Stimulated activated CD4-positive, alpha-beta T cell treated with anti-CD3 and anti-CD28 coated beads, Interleukin-12 subunit alpha, Interleukin-12 subunit beta, amount 100 ng/mL, for 4 hours (primary cell): ENCODE data around the gene F8.
"Not testable (repeated sequence)": the region's sequence is repeated elsewhere in the genome, so short reads cannot be mapped to it uniquely, and the experiment has no call there.

Experiments used
- DNase-seq: peaks from one replicate; pipeline ENCODE4 v3.0.0-alpha.2; 2020

Gene F8

DNA sequence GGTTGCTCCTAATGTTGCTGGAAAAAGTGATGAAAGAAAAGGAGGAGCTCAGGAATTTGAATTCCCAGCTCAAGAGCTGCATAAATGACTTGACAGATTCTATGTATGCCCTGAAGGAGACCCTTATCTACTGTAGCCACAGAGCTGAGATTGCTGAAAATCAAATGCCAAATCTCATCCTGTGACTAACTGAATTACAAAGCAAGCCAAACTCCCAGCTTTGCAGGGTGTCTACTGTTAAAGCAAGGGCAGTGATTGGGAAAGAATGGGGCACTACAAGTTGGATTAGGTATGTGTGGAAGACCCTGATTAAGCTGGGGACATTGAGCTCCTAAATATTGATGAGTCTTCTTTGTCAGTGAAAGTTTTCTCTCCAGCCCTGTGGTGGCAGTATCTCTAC is 167.3 kb downstream of the F8 start:
- DNase-seq: no peak

DNA sequence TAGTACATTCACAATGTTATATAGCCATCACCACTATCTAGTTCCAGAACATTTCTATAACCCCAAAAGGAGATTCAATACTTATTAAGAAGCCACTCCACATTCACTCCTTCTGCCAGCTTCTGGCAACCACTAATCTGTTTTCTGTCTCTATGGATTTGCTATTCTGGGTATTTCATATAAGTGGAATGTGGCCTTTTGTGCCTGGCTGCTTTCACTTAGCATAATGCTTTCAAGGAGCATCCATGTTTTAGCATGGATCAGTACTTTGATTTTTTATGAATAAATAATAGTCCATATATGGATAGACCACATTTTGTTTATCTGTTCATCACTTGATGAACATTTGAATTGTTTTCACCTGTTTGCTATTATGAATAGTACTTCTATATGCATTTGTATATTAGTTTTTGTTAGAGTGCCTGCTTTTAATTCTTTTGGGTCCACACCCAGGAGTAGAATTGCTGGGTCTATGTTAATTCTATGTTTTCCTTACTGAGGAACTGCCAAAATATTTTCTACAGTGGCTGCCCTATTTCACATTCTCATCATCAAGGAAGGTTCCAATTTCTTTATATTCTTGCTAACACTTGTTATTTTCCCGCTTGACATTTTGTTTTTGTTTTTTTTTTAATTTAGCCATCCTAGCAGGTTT is 171.4 kb downstream of the F8 start:
- DNase-seq: no peak

DNA sequence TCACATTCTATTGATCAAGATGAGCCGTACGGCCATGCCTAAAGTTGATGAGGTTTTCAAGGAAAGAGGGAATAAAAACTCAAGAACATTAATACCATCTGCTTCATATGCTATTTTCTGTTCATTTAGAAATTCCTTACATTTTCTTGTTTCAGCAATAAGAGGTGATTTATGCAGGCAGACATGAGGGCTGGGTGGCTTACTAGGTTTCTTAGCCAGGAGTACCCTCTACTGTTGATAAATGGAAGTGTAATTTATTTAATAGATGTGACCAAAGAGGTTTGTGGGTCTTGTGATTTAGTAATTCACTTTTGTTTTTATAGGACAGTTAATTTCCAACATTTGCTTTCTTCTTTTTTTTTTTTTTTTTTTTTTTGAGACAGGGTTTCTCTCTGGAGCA is 181.7 kb downstream of the F8 start:
- DNase-seq: no peak

DNA sequence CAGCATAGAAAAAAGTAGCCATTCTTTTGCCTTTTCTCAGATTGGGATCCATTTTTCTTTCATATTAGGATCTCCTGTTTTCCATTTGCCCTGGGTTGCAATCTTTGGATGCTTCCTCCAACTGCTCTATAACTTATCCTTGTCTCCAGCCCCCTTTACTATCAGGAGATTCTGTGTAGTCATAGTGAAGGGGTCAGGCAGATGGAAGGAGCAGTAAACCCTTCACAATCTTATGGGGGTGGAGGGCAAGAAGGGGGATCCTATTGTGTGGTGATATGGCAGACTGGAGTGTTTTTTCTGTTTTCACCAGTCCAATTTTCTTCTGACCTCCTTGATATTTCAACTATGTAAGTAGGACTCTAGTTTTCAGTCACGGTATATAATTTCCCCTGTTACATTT is 186.4 kb downstream of the F8 start:
- no peak for DNase-seq

DNA sequence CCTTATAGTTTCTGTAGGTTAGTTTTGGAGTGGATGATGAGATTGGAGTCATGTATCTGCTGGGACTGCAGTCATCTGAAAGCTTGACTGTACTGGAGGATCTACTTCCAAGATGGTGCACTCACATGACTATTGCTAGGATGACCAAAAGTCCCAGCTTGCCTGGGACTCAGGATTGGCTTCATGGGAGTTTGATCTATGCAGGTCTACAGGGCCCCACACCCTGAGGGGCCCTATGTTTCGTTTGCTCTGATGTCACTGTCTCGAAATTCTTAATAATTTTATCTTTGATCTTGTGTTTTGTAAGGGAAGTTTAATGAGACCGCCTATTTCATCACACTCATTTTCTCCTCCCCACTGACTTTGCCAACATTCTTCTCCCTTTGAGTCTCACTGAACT is 188.0 kb downstream of the F8 start, which contains the start of gene SMIM9:
TSS of gene SMIM9 (minus strand) at position 101 of the 400 bp plus-strand sequence. CDS start 3,806 bp downstream, outside the sequence.
- DNase-seq: no peak

DNA sequence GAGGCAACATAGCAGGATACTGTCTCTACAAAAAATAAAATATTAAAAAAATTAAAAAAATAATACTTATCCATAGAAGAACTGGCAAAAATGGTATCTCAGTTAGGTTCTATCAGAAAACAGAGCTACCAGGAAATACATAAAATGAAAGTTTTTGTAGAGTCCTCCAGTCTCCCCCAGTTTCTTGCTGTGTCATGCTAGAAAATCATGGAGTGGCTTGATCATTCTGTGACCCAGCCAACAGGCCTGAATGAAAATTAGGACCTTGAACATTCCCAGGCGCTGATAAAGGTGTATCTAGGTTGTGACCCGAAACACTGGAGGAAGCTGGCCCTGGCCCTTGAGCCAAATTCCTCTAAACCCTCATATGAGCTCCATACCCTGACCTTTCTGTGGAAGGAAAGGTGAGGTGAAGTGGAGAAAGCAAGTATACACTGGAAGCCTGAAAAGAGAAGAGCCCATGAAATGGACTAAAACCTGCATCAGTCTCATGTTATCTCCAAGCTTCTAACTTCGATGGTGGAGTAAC is 188.7 kb downstream of the F8 start:
- no peak for DNase-seq

DNA sequence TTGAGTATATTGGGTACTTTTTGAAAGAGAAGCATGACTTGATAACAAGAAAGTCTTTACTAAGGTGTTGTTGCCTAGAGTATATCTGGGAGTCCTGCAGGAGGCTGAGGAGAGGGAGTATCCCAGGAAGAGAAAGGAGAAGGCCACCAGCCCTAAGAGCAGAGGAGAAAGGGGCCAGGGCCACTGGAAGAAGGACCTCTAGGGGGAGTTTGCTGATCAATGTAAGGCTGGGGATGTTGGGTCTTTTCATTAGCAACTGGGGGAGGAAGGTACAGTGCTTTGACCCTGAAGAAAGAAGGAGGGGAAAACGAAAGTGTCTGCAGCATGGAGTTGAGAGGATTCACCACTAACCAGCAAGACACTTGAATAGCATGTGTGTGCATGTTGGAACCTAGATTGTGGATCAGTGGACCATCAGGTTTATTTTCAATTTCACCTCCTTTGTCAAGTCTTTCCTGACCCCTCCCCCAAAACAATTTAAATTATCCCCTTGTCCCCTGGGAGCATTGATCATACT is 192.5 kb downstream of the F8 start:
- DNase-seq: no peak

DNA sequence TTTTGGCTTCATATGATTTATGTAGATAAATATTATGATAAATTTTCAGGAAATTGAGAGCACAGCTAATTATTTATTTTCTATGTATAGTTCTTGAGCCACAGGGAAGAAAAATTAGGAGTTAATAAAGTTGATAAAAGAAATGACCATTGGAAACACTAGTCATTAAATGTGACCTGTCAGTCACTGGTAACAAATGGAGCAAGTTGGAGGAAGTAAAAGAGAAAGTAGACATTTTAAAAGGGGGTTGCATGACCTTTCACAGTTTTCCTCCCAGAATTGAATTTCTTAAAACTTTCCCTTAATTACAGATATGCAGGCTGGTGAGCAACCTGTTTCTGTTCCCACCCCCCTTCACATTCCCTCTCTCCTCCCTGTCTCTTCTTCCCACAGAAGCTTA is 193.4 kb downstream of the F8 start:
- no peak for DNase-seq

DNA sequence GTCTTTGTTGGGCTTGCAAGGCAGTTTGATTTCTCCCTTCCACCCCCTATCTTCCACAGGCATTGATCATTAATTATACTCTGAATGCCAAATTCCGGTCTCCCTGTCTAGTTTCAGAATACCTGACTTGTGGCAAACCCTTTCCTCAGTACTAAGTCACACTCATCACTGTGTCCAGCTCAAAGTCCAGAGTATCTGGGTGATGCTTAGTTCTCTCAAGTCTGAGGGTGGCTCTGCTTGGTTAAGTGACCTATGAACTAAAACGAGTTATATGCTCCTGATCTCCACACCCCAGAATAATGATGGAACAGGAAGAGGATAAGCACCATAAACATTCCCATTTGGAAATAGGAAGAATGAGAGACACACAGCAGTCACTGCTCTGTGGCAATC is 194.5 kb downstream of the F8 start:
- DNase-seq: no peak

DNA sequence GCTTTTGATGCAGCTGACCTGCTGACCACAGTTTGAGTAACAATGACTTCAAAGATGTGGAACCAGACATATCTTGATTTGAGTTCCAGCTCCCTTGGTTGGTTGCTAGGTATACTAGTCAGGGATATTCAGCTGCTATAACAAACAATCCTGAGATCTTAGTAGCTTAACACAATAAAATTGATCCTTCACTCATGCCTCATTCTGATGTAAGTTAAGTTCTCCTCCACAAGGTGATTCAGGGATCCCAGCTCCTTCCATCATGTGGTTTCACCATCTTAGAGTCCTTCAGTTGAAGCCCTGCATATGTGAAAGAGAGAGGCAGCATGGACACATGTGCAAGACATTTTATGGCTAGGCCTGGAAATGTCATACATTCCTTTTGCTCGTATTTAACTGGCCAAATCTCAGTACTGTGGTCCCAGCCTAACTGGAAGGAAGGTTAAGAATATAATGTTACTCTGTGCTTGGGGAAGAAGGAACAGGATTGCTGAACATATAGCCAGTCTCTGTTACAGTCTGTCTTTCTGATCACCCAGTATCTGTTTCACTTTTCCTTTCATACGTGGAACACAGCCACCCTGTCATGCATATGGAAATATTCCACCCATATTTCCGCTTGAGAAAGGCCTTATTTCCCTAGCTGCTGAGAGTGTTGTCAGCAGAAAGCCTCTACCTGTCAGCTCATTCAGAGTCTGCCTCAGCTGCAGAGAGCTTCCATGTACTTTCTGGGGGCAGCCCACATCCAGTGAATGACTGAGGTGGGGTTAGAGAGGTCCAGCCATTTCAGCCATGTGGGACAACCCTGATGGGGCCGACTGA is 195.1 kb downstream of the F8 start:
- no peak for DNase-seq

DNA sequence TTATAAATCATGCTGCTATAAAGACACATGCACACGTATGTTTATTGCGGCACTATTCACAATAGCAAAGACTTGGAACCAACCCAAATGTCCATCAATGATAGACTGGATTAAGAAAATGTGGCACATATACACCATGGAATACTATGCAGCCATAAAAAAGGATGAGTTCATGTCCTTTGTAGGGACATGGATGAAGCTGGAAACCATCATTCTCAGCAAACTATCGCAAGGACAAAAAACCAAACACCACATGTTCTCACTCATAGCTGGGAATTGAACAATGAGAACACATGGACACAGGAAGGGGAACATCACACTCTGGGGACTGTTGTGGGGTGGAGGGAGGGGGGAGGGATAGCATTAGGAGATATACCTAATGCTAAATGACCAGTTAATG is 196.9 kb downstream of the F8 start:
- DNase-seq: not testable (repeated sequence)

DNA sequence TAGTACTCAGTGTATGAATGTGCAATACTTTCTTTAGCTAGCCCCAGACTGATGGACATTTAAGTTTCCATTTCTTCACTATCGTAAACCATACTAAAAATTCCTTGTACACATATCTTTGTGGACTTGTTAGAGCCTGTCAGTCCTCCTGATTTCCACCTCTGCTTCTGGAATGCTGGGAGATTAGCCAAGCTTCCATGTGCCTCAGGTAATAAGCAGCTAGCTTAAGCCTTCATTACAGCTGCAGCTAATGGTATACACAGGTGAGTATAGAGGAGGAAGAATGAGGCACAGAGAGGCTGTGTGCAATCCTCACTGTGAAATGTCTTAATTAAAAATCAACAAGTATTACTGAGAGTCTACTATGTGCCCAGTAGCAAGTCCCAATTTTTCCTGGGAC is 197.9 kb downstream of the F8 start:
- DNase-seq: no peak

DNA sequence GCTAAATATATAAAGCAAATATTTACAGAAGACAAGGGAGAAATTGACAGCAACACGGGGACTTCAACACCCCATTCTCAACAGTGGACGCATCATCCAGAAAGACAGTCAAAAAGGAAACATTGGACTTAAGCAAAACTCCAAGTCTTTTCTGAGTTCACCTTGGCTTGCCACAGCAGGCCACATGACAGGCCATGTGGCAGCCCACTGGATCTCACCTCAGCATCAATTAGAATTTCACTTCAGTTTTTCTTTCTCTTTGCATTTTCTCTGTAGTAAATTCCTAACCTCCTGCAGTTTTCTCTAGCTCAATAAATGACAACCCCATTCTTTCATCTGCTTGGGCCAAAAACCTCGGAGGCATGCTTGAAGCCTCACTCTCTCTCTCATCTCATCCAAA is 200.5 kb downstream of the F8 start:
- DNase-seq: no peak

DNA sequence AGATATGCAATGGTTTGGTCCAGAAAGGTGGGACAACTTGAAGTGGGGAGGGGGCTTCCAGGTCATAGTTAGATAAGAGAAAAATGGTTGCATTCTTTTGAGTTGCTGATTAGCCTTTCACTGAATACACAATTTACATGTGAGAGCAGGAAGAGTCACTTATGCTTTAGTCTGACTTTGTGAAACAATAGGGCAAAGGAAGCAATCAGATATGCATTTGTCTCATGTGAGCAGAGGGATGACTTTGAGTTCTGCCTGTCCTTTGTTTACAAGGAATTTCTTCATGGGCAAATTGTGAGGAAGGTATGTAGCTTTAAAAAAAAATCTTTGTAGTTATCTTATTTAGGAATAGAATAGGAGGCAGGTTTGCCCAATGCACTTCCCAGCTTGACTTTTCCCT is 201.0 kb downstream of the F8 start:
- DNase-seq: no peak

DNA sequence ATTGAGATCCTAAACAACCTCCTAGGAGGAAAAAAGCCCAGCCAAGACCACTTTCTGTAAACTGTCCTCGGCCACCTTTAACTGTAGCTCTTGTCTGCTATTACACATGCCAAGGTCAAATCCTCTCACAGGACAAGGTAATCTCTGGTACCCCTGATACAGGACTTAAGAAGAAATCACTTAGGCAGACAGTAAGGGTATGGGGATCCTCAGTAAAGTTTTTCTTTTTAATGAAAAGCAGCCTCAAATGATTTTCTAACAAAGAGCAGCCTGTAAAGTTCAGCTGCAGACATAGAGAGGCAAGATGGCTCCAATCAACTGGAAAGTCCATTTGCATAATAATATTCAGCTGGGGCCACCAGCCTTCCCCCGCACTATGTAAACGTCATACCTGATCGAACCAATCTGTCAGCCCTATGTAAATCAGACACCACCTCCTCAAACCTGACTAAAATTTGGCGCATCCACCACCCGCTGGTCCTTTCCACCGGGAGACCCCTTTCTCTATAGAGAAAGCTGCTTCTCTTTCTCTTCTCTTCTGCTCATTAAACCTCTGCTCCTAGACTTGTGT is 202.7 kb downstream of the F8 start:
- no peak for DNase-seq

DNA sequence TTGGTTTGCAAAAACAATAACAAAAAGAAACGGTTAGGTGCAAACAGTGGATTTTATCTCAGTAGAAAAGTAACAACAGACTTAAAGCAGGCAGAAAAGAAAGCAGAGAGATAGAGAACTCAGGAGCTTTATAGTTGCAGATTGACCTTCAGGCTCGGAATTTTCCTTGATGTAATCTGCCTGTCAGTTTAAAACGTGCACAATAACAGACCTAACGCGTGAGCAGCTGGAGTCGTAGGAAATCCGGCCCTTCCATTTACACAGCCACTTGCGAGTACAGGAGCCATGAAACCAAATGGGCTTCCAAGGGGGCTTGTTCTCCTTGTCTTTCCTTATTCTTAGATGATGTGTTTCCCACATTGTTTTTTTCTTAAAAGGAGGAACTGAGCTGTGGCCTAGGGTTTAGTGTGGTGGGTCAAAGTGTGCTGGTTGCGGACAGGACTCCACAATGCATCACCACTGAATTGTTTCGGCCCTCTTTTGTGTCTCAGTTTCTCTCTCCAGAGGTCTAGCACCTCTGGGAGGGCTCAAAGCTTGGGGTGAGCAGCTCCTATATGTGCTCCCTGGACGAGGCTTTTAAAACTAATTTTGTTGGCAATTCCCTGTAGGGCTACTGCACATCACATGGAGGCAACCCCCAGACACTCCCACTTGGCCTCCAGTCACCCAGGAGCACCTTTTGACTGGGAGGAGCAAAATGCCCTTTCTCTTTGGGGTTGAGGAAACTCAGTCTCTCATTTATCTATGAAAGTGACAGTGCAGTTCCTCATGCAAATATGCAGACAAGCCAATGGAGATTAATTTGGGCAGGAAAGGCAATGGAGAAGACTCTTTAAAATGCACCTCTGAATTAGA is 203.4 kb downstream of the F8 start:
- DNase-seq: no peak

DNA sequence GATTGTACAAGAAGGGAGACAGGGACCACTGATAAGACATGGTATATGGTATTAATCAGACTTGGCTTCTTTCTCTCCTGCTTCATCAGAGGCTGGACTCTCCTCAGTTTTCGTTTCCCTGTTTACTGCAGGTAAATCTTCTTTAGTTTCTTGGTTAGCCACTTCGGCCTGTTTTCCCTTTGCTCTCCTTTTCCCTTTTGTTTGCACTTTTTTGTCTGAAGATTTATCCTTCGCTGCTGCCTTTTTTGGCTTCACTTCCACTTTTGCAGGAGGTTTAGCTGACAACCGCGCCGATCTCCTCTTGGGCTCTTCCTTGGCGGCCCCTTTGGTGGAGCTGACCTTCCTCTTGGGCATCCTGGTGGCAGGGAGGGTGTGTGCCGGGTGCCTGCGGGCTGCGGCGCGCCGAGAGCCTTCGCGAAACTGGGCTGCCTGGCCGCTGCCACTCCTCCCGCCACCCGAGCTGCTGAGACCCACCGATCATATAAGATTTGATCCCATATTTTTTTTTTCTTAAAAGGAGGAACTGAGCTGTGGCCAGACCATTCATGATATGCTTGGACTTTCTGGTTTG is 205.4 kb downstream of the F8 start:
- not testable (repeated sequence) for DNase-seq

DNA sequence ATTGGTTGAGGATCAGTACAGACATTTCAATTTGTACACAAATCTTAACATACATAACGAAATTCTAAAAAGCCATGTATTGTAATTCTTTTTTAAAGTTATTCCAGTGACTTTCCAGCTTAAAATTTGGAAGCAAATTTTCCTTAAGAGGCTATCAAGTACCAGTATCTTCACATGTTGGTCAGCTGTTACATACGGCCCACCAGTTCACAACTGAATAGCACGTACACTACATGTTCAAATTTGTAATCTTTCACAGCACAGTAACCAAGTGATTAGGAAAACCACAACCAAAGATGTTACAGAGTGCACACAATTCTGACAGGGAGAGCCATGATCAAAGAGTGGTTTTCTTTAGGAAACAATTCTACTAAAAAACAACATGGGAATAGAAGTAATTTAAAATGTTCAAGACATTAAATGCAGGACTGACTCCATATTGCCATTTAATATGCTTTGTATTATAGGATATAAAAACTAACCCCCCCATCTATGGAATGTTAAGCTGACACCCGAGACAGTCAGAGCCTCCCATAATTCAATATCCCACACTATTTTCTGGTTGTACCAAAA is 206.1 kb downstream of the F8 start:
- DNase-seq: not testable (repeated sequence)

DNA sequence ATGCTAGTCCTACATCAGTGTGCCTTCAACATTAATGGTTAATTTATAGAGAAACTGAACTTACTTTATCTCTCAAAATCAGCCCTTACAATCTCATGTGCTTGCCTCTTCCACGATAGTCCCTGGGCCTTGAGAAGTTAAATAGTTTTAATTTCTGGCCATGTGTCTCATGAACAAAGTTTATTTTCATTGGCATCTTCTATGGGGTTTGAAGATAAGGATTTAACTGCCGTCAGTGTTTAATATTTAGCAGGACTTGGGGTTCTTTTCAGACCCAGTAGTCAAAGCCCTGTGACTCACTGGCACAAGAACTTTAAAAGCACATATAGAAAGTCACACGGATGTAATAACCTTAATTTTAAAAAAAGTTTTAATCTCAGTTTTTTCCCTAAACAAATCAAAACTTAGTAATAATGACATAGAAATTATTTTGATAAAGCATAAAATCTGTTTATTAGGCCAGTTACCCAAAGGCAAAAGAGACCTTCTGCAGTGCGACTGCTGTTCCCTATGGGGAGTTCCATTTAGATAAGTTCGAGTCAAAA is 207.2 kb downstream of the F8 start:
- DNase-seq: no peak

DNA sequence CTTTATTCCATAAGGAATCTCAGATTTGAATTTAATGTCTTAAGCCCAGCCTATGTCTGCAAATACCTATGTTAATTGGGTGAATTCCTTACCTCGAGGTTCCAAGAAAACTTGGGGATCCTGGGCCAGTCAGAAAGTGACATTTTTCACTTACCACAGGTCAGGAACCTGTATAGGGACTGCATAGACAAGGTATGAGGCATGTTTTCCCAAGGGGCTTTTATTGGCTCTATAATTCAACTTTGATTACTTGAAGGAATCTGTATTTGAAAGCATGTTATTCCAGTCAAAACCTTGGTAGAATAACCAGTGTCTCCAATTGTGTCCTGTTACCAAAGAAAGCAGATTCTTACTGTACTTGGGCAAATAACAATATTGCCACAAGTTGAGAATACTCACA is 208.7 kb downstream of the F8 start:
- no peak for DNase-seq

DNA sequence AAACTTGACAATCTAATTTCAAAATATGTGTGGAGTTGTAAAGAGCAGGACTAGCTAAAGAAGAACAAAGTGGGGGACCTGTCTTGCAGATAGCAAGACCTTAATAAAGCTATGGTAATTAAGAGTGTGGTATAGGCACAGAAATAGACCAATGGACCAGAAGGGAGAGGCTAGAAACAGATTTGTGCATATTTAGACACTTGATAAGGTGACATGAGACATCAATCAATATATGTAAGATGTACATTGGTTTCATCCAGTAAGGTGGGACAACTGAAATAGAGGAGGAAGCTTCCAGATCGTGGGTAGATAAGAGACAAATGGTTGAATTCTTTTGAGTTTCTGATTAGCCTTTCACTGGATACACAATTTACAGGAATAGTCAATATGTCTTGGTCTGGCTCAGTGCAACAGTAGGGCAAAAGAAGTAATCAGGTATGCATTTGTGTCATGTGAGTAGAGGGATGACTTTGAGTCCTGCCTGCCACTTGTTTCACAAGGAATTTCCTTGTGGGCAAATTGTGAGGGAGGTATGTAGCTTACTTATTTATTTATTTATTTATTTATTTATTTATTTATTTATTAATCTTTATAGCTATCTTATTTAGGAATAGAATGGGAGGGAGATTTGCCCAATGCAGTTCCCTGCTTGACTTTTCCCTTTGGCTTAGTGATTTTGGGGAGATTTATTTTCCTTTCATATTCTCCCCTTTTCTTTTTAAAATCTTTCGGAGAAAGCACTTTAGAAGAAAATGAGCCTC is 210.0 kb downstream of the F8 start:
- no peak for DNase-seq
